Activated T-cell treated with anti-CD3 and anti-CD28 coated beads, Interleukin-2, amount 50 U/mL, for 4 hours (primary cell): ENCODE results near the gene VSIG10L. TPM values are rescaled to one million over a fixed set of nuclear protein-coding genes. Genes with fewer than 3 reads are reported as not detected.

Experiments
- ATAC-seq, 2 donors: fragments of 200-7000 bp; cut with Tn5 transposase; one replicate each; pipeline ENCODE4 v1.10.0; 2021
- DNase-seq: peaks from one replicate; pipeline ENCODE4 v3.0.0-alpha.2; 2020
- H3K27me3 Mint-ChIP-seq: one replicate; pipeline ENCODE4 v1.8.0; 2021; ENCODE audit warnings: low read depth, mixed read lengths
- H3K36me3 Mint-ChIP-seq: one replicate; pipeline ENCODE4 v1.8.0; 2022; ENCODE audit warnings: mixed read lengths; ENCODE audit not compliant: insufficient read depth
- H3K4me1 Mint-ChIP-seq: one replicate; pipeline ENCODE4 v1.8.0; 2021; ENCODE audit warnings: low read depth, mixed read lengths
- H3K4me3 Mint-ChIP-seq: one replicate; pipeline ENCODE4 v1.8.0; 2021; ENCODE audit warnings: mild to moderate bottlenecking, moderate library complexity, mixed read lengths
- H3K9me3 Mint-ChIP-seq: one replicate; pipeline ENCODE4 v1.8.0; 2021; ENCODE audit warnings: mixed read lengths
- total RNA-seq, 3 donors: library from RNA; stranded (reverse); gene quantifications; one replicate each; pipeline ENCODE4 v1.2.1, GENCODE V29; 2021

VSIG10L gene
- total RNA-seq, 3 donors from 2014 or later = 1.6 to 2.3 (median 1.8) TPM

GRCh38 chr19:51294211-51294976, 47.5 kb downstream of the VSIG10L start:
- Mint-ChIP-seq H3K9me3 (no peaks in the 10 kb centered on the region), H3K27me3 (peaks cover 12% of the 10 kb centered on the region), H3K4me1 (no peaks in the 10 kb centered on the region), H3K4me3 (no peak overlapping the region), H3K36me3 (no peaks in the 10 kb centered on the region)
- DNase-seq = no peak
- no peak for ATAC-seq

- Mint-ChIP-seq H3K27me3 (peaks cover 10% of the 10 kb centered on the region), H3K4me3 (no peak overlapping the region), H3K4me1 (no peaks in the 10 kb centered on the region), H3K36me3 (no peaks in the 10 kb centered on the region), H3K9me3 (no peaks in the 10 kb centered on the region)
- DNase-seq (no peak), ATAC-seq (no peak)
Observed at GRCh38 chr19:51293571-51294210, 48.2 kb downstream of the VSIG10L start.

GRCh38 chr19:51292971-51293370, 49.0 kb downstream of the VSIG10L start:
- H3K9me3 Mint-ChIP-seq = no peaks in the 10 kb centered on the region

GRCh38 chr19:51289635-51290034, 52.3 kb downstream of the VSIG10L start:
- Mint-ChIP-seq H3K4me1 (no peaks in the 10 kb centered on the region), H3K9me3 (no peaks in the 10 kb centered on the region), H3K4me3 (no peak overlapping the region), H3K27me3 (peaks cover 8% of the 10 kb centered on the region), H3K36me3 (no peaks in the 10 kb centered on the region)
- no peak for DNase-seq
- ATAC-seq = no peak

More at GRCh38 chr19:51292971-51293370, 49.0 kb downstream of the VSIG10L start:
- no peak for ATAC-seq
- Mint-ChIP-seq H3K36me3 (no peaks in the 10 kb centered on the region), H3K27me3 (peaks cover 10% of the 10 kb centered on the region), H3K4me1 (no peaks in the 10 kb centered on the region), H3K4me3 (no peak overlapping the region)
- no peak for DNase-seq

- Mint-ChIP-seq H3K36me3 (no peaks in the 10 kb centered on the region), H3K4me3 (no peak overlapping the region), H3K27me3 (peaks cover 9% of the 10 kb centered on the region), H3K9me3 (no peaks in the 10 kb centered on the region), H3K4me1 (no peaks in the 10 kb centered on the region)
- no peak for ATAC-seq
- no peak for DNase-seq
Observed at GRCh38 chr19:51285682-51286081, 56.3 kb downstream of the VSIG10L start.

- Mint-ChIP-seq H3K27me3 (peaks cover 18% of the 10 kb centered on the region), H3K4me3 (no peak overlapping the region), H3K4me1 (no peaks in the 10 kb centered on the region), H3K9me3 (peaks cover 5% of the 10 kb centered on the region), H3K36me3 (no peaks in the 10 kb centered on the region)
- DNase-seq (no peak), ATAC-seq (no peak)
Observed at GRCh38 chr19:51282335-51282734, 59.6 kb downstream of the VSIG10L start.

Other genes starting within 250 kb of the VSIG10L start
- gene CTU1, start 233.7 kb downstream of the VSIG10L start, total RNA-seq = 10 to 100 TPM; 24.1 to 29.3 (median 27.7) TPM
- under 1 TPM; 0.22 to 0.43 (median 0.37) TPM for gene SIGLEC9, start 217.2 kb downstream of the VSIG10L start, total RNA-seq
- under 1 TPM in 1 of 3 donors, not detected in 2; 0.16 TPM for gene SIGLEC7, start 199.8 kb downstream of the VSIG10L start, total RNA-seq
- gene CD33, start 117.1 kb downstream of the VSIG10L start, total RNA-seq = under 1 TPM; 0.11 to 0.51 (median 0.11) TPM
- gene SIGLECL1, start 91.1 kb downstream of the VSIG10L start, total RNA-seq = not detected
- under 1 TPM in 1 of 3 donors, not detected in 2; 0.08 TPM for gene IGLON5, start 30.5 kb downstream of the VSIG10L start, total RNA-seq
- gene ETFB, start 24.2 kb upstream of the VSIG10L start, total RNA-seq = 10 to 100 TPM; 65.8 to 74.9 (median 73.3) TPM
- 1 to 10 TPM; 3.8 to 6.4 (median 5.3) TPM for gene CLDND2, start 26.9 kb upstream of the VSIG10L start, total RNA-seq
- 100 to 1,000 TPM; 146 to 232 (median 153) TPM for gene NKG7, start 30.5 kb upstream of the VSIG10L start, total RNA-seq
- under 1 TPM in 2 of 3 donors, not detected in 1; 0.58 to 0.65 TPM for gene LIM2, start 45.8 kb upstream of the VSIG10L start, total RNA-seq
- gene C19orf84, start 48.5 kb upstream of the VSIG10L start, total RNA-seq = not detected
- gene SIGLEC10, start 75.5 kb upstream of the VSIG10L start, total RNA-seq = under 1 TPM; 0.43 to 0.63 (median 0.53) TPM
- not detected for gene SIGLEC8, start 116.3 kb upstream of the VSIG10L start, total RNA-seq
- gene CEACAM18, start 136.4 kb upstream of the VSIG10L start, total RNA-seq = not detected
- 1 to 10 TPM in 1 of 3 donors, under 1 TPM in 1, not detected in 1; 0.51 to 1.3 TPM for gene SIGLEC12, start 159.7 kb upstream of the VSIG10L start, total RNA-seq
- gene SIGLEC6, start 189.5 kb upstream of the VSIG10L start, total RNA-seq = under 1 TPM in 1 of 3 donors, not detected in 2; 0.32 TPM
- 1 to 10 TPM; 5.3 to 7.5 (median 6.0) TPM for gene ZNF175, start 229.1 kb upstream of the VSIG10L start, total RNA-seq